Fibroblast of skin of left biceps (primary cell): ENCODE measurements around the gene EFCAB9.
A peak's percentile ranks its signal among the peaks of the same experiment; 100 is the strongest.
"Not testable (repeated sequence)": the region's sequence is repeated elsewhere in the genome, so short reads cannot be mapped to it uniquely, and the experiment has no call there.

Source experiments
- DNase-seq, 2 experiments: peaks; one replicate each; pipeline ENCODE4 v3.0.0-alpha.2; 2013; ENCODE audit warnings: low read depth in 2 of 2

The EFCAB9 gene

DNA sequence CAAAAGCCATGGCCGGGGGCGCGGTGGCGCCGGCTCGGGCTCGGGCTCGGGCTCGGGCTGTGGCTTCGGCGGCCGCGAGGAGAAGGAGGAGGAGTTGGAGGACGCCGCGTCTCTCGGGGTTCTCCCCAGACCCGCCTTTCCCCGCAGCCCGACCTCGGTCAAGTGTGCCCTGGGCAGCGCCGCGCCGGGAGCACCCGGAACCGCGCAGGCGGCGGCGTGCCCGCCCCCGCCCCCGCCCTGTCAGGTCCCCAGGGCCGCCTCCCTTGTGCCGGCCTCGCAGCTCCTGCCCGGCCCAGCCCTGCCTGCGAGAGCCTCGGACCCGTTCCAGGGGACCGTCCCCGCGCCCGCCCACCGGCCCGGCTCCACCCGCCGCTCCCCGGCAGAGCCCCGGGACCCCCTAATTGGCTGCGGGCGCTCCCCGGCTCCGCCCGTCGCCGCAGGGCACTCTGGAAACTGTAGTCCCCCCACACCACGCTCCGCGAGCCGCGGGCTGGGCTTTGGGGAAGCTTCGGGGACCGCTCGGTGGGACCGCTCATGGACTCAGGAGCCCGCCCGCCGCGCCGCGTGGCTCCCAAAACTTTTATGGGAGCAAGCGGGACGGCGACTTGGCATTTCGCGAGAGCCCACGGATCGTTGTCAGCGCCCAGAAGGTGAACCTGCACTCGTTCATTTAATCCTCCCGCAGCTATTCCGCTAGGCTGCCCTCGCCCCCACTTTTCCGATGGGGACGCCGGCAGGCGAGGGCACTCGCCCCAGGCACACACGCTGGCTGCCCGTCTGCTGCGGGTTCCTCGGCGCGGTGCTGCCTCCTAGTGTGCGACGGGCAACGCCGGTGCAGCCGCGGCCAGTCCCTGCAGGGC, 5.7 kb upstream of the EFCAB9 start, which contains the start of gene STK10:
Gene STK10, minus strand, starts transcription at position 192 of the 860 bp plus-strand sequence. Its CDS starts 182 bp downstream, at position 10.
- DNase-seq: peak; percentile 76 to 81

DNA sequence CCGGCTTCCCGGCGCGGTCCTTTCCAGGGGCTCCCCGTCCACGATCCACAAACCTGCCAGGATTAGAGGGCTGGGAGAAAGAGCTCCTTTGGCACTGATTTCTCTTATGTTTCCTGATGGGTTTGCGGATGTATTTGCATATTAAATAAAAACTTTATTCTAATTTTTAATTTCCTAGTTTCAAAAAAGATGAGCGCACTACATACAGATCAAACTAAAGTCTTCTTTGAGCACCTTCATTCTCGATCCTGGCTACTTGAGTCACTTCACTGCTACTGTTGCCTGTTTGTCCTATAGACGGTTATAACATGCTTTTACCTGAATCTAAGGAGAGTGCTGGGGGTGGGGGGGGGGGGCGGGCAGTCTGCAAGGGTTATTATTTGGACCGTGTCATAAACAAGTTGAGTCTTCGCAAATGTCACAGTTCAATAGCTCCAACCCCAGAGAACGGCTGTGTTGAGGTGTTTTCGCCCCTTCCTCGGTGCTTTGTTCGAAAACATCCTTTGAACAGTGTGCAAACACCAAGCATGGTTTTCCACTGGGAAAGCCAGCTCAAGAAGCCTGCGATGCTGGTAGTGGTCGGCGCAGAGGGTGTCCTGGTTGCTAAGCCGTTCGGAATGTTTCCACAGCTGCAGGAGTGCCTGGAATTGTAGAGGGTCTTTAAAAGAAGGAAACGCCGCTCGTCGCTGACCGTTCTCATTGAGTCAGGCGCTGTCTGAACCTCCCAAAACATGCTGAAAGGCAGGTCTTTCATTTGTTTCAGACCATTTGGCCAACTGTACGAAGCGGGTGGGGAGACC, 4.9 kb upstream of the EFCAB9 start:
- DNase-seq: no peak

DNA sequence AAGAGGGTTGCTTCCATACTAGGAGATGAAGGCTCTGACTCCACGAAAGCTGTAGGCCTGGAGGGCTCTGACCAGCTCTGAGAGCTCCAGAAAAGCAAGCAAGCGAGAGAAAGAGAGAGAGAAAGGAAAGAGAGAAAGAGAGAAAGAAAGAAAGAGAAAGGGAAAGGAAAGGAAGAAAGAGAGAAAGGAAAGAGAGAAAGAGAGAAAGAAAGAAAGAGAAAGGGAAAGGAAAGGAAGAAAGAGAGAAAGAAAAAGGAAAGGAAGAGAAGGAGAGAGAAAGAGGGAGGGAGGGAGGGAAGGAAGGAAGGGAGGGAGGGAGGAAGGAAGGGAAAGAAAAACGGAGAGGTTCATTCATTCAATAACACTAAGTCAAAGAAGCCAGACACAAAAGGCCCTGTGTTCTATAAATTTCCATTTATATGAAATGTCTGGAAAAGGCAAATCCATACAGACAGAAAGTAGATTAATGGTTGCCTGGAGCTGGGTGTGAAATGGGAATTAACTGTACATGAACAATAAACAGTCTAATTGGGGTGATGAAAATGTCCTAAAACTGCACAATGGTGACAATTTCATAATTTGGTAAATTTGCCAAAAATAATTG, 4.2 kb upstream of the EFCAB9 start:
- no peak for DNase-seq

DNA sequence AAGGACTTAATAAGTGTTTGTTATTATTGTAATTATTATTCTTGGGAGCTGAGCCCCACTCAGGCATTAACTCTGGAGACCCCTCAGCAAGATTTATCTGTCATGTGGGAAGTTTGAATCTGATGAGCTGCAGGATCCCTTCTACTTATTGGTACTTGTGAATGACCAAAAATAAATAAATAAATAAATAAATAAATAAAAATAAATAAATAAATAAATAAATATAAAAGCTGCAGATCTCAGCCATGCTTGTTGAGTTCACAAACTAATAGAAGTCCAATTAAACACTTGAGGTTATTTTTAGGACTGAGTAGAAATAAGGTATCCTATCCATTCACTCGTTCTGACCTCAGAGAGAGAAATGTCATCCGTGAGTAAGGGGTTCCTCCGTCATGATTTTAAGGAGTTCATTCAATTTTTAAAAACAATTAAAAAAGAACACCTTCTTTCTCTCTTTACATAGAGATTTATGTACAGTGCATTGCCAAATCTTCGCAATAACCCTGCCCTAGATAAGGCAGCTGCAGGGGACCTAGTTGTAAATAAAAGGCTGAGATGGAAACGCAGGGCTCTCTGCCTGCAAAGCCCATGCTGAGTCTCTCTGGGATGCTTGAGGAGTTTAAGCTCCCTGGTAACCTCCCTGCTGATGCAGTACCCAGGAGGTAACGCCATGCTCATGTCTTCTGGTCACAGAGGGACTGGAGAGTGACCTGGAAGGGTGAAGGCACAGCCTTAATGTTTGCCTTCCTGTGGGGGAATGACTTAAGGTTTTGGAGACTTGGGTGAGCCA, 1.2 kb downstream of the EFCAB9 start:
- no peak for DNase-seq

DNA sequence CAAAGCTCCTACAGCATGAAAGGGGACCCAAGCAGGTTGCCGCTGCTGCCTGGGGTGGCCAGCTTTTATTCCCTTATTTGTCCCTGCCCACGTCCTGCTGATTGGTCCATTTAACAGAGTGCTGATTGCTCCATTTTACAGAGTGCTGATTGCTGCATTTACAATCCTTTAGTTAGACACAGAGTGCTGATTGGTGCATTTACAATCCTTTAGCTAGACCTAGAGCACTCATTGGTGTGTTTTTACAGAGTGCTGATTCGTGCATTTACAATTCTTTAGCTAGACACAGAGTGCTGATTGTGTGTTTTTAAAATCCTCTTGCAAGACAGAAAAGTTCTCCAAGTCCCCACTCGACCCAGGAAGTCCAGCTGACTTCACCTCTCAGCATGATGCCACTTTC, 3.8 kb downstream of the EFCAB9 start:
- not testable (repeated sequence) for DNase-seq

DNA sequence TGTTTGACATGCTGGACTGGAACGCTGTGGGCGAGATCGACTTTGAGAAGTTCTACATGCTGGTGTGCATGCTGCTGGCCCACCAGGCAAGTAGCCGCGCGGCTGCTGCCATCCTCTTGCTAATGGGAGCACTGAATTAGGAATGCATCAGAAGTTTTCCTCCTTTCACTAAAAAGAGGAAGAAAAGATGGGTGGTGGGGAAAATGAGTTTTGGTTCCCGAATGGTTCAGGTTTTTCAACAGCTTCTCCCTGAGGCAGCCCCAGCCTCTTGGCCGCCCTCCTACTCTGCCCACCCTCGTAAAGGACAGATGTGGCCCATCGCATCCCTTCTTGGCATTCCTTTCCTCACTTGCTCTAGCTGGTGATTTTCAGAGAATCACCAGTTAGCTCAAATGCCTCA, 5.5 kb downstream of the EFCAB9 start:
- no peak for DNase-seq

DNA sequence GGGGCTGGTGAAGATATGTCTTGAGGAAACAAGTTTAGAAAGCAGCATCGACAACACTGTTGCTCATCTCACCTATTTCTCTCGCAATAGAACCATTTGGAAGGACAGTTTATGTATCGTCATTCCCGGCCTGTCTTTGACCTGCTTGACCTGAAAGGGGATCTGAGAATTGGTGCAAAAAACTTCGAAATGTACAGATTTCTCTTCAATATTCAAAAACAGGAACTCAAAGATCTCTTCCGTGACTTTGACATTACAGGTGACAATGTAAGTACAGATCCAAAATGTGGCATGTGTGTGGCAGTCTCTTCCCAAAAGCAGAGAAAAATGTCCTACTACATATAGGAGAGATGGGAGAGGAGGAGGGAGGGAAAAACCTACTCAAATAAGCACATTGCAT, 6.5 kb downstream of the EFCAB9 start:
- no peak for DNase-seq

DNA sequence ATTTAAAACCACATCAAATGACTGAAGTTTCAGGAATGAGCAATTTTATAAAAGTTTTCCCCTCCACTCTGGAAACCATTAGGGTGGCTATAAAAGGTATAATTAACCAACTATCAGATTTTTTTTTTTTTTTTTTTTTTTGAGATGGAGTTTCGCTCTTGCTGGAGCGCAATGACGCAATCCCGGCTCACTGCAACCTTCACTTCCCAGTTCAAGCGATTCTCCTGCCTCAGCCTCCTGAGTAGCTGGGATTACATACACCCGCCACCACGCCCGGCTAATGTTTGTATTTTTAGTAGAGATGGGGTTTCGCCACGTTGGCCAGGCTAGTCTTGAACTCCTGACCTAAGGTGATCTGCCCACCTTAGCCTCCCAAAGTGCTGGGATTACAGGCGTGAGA, 12.0 kb downstream of the EFCAB9 start:
- DNase-seq: not testable (repeated sequence)

DNA sequence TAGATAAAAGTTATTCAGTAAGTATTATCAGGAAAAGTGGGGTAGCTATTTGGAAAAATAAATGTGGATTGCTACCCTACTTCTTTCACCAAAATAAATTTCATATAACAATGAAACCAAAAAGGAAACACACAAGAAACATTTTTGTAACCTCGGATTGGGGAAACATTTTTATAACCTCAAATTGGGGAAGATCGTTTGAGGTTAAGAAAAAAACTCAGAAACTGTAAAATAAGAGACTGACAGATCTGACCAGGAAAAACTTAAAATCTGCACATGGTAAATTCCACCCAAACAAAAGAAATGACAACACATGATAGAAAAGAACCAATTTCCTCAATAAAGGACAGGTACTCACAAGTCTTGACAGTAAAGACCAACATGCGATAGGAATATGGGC, 13.5 kb downstream of the EFCAB9 start:
- no peak for DNase-seq

DNA sequence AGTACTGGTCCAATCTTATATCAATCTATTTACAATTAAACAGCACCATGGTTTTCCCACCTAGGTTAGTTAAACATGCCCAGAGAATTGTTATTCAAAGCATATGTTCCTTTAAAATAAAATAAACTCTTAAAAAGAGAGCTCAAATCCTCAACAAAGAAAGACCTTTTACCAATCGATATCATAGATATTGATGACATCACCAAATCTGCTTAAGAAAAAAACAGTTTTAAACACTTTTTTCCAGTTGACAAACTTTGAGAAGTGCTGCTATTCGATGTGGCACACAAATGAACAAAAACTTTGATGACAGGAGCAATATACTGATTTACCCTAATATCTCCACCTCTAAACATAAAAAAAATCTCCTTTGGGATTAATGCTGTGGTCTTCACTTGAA, 15.7 kb downstream of the EFCAB9 start:
- DNase-seq: no peak

DNA sequence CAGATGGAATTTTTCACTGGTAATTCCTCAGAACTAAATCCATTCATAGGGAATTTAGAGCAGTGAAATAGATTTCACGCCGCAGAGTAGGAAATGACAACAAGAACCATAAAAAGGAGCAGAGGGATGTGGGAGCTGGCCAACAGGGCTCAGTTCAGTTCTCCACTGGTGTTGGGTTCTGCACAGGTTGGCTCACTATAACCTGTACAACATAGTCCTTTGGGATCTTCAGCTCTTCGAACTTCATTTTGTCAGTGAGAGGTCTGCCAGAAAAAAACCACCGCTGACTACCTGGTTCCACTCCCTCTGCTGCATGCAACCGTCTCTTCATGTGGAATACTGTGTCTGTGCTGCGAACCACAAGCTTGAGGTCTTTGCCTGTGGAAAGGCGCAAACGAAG, 17.7 kb downstream of the EFCAB9 start:
- DNase-seq: no peak

DNA sequence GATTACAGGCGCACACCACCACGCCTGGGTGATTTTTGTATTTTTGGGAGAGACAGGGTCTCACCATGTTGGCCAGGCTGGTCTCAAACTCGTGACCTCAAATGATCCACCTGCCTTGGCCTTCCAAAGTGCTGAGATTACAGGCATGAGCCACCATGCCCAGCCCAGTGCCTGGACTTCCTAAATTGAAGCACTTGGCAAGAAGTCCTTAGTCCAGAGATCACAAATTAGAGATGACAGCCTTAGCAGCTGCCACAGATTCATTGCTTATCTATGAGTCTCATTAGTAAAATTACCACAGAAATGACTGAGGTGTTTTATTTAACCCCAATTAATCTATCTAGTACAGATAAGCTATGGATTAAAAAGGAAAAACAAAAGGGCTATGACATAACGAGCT, 19.2 kb downstream of the EFCAB9 start:
- no peak for DNase-seq

DNA sequence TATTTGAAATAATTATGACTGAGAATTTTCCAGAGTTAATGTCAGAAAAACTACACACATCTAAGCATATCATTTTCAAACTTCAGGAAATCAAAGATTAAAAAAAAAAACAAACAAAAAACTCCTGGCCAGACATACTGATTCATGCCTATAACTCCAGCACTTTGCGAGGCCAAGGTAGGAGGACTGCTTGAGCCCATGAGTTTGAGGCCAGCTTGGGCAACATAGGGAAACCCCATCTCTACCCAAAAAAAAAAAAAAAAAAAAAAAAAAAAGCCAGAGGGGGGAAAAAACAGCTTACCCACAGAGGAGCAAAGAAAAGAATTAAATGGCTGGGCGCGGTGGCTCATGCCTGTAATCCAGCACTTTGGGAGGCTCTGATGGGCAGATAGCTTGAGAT, 22.4 kb downstream of the EFCAB9 start:
- no peak for DNase-seq

DNA sequence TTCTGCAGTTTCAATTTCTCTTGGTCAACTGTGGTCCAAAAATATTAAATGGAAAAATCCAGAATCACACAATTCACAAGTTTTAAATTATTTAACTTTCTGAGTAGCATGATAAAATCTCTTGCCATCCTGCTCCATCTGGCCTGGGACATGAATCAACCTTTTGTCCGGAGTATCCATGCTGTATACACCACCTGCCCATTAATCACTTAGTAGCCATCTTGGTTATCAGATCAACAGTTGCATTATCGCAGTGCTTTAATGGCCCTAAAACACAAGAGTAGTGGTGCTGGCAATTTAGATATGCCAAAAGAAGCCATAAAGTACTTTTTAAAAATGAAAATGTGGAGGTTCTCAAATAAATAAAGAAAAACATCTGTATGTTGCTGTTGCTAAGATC, 25.3 kb downstream of the EFCAB9 start:
- no peak for DNase-seq

DNA sequence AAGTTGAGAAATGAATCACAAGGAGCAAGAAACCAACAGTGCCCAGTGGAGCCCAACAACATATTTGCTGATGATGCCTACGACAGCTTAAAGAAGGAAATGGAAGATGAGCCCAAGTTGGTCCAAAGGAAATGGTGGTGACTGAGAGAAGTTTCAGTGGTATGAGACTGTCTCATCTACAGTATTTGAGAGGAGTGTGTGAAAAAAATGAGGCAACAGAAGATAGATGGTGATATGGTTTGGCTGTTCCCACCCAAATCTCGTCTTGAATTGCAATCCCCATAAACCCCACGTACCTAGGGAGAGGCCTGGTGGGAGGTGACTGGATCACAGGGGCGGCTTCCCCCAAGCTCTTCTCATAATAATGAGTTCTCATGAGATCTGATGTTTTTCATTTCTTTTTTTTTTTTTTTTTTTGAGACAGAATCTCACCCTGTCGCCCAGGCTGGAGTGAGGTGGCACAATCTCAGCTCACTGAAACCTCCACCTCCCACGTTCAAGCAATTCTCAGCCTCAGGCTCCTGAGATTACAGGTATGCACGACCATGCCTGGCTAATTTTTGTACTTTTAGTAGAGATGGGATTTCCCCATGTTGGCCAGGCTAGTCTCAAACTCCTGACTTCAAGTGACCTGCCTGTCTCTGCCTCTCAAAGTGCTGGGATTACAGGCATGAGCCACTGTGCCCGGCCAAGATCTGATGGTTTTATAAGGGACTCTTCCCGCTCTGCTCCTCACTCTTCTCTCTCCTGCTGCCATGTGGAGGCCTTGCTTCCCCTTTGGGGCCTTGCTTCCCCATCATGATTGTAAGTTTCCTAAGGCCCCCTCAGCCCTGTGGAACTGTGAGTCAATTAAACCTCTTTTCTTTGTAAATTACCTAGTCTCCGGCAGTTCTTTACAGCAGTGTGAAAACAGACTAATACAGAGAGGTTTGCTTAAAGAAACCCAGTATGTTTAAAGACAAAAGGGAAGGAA, 30.2 kb downstream of the EFCAB9 start:
- no peak for DNase-seq

DNA sequence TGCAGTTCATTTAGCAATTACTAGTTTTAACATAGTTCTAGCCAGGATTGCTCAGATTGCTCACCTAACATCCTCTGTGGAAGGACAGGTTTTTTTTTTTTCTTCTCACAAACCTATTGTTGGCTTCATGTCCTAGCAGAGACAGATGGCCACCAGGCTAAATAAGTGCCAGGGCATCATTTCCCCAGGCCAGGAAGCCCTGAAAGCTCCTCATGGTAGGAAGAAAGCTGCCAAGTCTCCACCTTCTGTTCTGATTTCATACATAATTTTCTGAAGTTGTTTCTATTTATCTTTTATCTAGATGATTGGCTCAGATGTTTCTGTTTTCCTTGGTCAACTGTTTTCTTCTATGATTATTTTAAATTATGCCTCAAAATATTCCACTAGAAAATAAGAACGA, 31.0 kb downstream of the EFCAB9 start:
- DNase-seq: no peak

DNA sequence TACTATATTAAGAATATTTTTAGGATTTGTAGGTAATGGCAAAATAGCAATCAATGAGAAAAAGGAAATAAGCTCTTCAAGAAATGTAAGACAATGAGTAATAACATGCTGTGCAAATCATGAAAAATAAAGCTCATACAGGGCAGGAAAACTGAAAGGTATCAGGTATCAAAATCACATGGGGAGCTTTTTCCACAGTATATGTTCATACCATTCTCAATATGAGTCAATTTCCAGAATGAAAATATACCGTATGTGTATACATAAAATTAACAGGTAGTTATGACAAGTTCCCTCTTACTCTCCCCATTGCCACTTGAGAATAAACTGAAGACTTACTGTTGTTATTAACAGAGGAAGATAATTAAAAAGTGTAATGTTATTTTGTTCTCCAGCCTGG, 35.9 kb downstream of the EFCAB9 start:
- DNase-seq: no peak

DNA sequence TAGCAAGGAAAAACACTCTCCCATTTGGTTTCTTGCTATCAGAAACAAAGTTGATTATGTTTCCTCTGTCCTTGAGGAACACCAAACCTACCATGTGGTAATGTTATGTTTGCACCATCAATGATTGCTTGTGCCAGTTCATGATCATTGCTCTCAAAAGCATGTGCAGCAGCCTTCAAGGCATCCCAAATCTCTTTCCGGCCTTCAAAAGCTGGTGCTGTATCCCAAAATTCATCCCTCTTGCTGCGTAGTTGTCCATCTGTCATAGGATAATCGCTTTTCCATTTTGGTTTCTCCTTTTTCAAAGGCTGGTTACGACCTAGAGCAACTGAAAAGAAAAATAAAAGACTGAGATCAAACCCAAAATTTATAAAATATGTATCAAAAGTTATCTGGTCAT, 40.1 kb downstream of the EFCAB9 start:
- DNase-seq: no peak

DNA sequence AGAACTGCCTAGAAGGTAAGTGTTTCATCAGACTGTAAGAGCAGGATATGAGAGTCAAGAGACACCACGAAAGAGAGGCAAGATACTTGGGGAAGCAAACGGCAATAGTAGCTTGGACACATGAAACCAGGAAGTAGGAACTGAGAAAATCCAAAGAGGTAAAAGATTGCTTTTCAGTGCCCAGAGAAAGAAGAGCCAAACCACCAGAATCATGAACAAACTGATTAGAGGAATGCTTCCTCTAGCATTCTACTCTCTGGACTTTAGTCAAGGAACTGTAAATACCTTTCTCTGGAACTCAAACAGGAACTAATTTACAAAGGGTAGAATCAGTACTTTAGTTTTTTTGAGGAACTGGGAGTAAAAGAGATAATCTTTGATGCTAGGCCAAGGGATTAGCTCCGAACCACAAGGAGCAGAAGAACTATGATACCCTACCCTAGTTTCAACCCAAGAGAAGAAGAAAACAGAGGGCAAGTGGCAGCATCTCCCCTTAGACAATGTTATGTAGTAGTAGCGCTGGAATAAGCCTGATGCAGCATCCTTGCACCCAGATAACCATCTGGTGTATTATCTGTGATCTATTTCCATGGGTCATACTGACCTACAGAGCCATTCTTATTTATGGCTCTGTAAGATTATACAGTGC, 41.3 kb downstream of the EFCAB9 start:
- DNase-seq: no peak
